ENCODE measurements around the gene MGMT.

DNA sequence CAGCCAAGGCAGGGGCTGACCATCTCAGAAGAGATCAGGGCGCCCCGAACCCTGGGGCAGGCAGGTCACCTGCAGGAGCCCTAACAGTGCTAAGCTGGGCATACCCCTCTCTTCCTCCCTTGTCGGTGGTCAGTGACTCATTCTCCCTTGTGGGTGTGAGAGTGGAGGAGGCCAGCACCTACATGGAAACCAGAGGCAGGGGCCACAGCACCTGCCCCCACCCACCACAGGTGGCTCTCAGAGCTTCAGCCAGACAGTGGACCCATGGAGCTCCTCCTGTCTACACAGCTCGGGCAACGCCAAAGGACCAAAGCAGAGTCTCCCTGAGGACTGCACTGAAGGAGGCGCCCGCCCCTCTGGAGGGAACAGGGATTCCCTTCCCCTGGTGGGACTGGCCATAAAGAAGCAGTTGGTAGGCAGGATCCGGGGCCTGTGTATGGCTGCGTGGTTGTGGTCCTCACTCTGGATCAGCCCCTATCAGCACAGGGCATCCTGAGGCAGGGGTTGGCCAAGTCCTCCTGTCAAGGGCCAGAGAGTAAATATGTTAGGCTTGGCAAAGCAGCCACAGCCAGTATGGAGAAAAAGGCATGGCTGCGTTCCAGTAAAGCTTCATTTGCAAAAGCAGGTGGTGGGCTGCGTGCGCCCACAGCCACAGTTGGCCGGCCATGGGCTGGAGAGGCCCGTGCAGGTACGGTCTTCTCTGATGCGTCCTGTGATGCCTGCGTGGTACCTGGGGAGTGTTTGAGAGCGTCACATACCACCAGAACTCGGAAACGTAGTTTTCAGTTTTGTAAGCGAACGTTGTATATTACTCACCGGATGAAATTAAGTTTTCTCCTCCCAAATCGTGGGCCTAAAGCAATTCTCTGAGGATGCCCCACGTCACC lies 298.9 kb downstream of the MGMT start:
- TF ChIP-seq ZNF274 (IDR thresholded peaks at IDR 0.05; ENCODE audit: low read depth, low read length) (no peak), YY1 (IDR thresholded peaks at IDR 0.05; ENCODE audit: insufficient read depth, insufficient read length) (no peak)
